Liver (tissue), 9 donors: ENCODE data around the gene PRR36. TPM values are rescaled to one million over a fixed set of nuclear protein-coding genes. Genes with fewer than 3 reads are reported as not detected.

Experiments
- DNase-seq: peaks from one replicate; pipeline ENCODE4 v3.0.0-alpha.2; 2017; ENCODE audit warnings: low spot score
- H3K27ac ChIP-seq, 2 donors: one replicate each; pipeline ENCODE4 v1.7.0; 2013; ENCODE audit warnings: inconsistent platforms in 2 of 2, low read length in 2 of 2, control low read depth in 1 of 2, low read depth in 1 of 2, mild to moderate bottlenecking in 1 of 2
- H3K27me3 ChIP-seq, 4 donors: one replicate each; pipeline versions ENCODE4 v1.6.1 to v1.7.0; 2013; ENCODE audit warnings: low read length in 3 of 4, inconsistent platforms in 1 of 4, mild to moderate bottlenecking in 1 of 4, moderate library complexity in 1 of 4; ENCODE audit not compliant: control insufficient read depth in 4 of 4, insufficient read depth in 4 of 4
- H3K36me3 ChIP-seq, 4 donors: one replicate each; pipeline versions ENCODE4 v1.6.1 to v1.7.0; 2013; ENCODE audit warnings: low read length in 3 of 4, mild to moderate bottlenecking in 3 of 4, low read depth in 1 of 4, moderate library complexity in 1 of 4; ENCODE audit not compliant: control insufficient read depth in 4 of 4, insufficient read depth in 3 of 4
- H3K4me1 ChIP-seq, 4 donors: one replicate each; pipeline versions ENCODE4 v1.6.1 to v1.7.0; 2013; ENCODE audit warnings: low read length in 3 of 4, mild to moderate bottlenecking in 3 of 4, moderate library complexity in 1 of 4; ENCODE audit not compliant: control insufficient read depth in 4 of 4, insufficient read depth in 4 of 4
- H3K4me3 ChIP-seq, 3 donors: one replicate each; pipeline versions ENCODE4 v1.6.1 to v1.7.0; 2013; ENCODE audit warnings: low read length in 3 of 3, control low read depth in 1 of 3, low read depth in 1 of 3, mild to moderate bottlenecking in 1 of 3
- H3K9ac ChIP-seq, 2 donors: one replicate each; pipeline ENCODE4 v1.7.0; 2013; ENCODE audit warnings: low read length in 2 of 2, mild to moderate bottlenecking in 2 of 2, moderate library complexity in 2 of 2, control low read depth in 1 of 2, low read depth in 1 of 2
- H3K9me3 ChIP-seq, 4 donors: one replicate each; pipeline versions ENCODE4 v1.6.1 to v1.7.0; 2013; ENCODE audit warnings: low read length in 3 of 4; ENCODE audit not compliant: control insufficient read depth in 4 of 4
- ATF3 ChIP-seq: IDR thresholded peaks from 2 replicates; pipeline ENCODE4 v1.6.1; 2016; ENCODE audit warnings: antibody characterized with exemption
- CTCF ChIP-seq: fragments of 150-350 bp; IDR thresholded peaks from 2 replicates; pipeline ENCODE4 v1.5.1; 2017; ENCODE audit warnings: improper control_type of control experiment, low read depth, low read length; ENCODE audit not compliant: missing input control
- FOXA1 ChIP-seq: IDR thresholded peaks from 2 replicates; pipeline ENCODE4 v1.6.1; 2016; ENCODE audit warnings: antibody characterized with exemption
- FOXA2 ChIP-seq: IDR thresholded peaks from 2 replicates; pipeline ENCODE4 v1.6.1; 2016; ENCODE audit warnings: antibody characterized with exemption
- HNF4A ChIP-seq, 2 donors: conservative IDR thresholded peaks; 2 replicates each; pipeline ENCODE4 v1.6.1; 2016; ENCODE audit warnings: antibody characterized with exemption in 2 of 2, mild to moderate bottlenecking in 2 of 2
- JUND ChIP-seq, 2 donors: IDR thresholded peaks; 2 replicates each; pipeline ENCODE4 v1.6.1; 2016; ENCODE audit warnings: antibody characterized with exemption in 2 of 2
- NR2F2 ChIP-seq: IDR thresholded peaks from 2 replicates; pipeline ENCODE4 v1.6.1; 2016; ENCODE audit warnings: antibody characterized with exemption
- RAD21 ChIP-seq, 2 donors: IDR thresholded peaks; 2 replicates each; pipeline ENCODE4 v1.6.1; 2016; ENCODE audit warnings: antibody characterized with exemption in 2 of 2, mild to moderate bottlenecking in 2 of 2
- REST ChIP-seq: IDR thresholded peaks from 2 replicates; pipeline ENCODE4 v1.6.1; 2016; ENCODE audit warnings: antibody characterized with exemption, mild to moderate bottlenecking
- RXRA ChIP-seq, 2 donors: IDR thresholded peaks; 2 replicates each; pipeline ENCODE4 v1.6.1; 2017 to 2018; ENCODE audit warnings: antibody characterized with exemption in 2 of 2, mild to moderate bottlenecking in 1 of 2
- SP1 ChIP-seq: IDR thresholded peaks from 2 replicates; pipeline ENCODE4 v1.6.1; 2018; ENCODE audit warnings: antibody characterized with exemption, mild to moderate bottlenecking
- TAF1 ChIP-seq: conservative IDR thresholded peaks from 2 replicates; pipeline ENCODE4 v1.6.1; 2016; ENCODE audit warnings: antibody characterized with exemption, mild to moderate bottlenecking
- YY1 ChIP-seq: IDR thresholded peaks from 2 replicates; pipeline ENCODE4 v1.6.1; 2016; ENCODE audit warnings: antibody characterized with exemption, mild to moderate bottlenecking
- ZBTB33 ChIP-seq: IDR thresholded peaks from 2 replicates; pipeline ENCODE4 v1.6.1; 2016; ENCODE audit warnings: antibody characterized with exemption
- WGBS: extraction: QIAGEN DNeasy Blood & Tissue Kit; methylation state at CpG from one replicate; pipeline ENCODE4 v1.1.7; 2013; 5-methylcytosine and 5-hydroxymethylcytosine counted together
- polyA plus RNA-seq, 2 donors: library from polyadenylated mRNA; stranded (reverse) in 1 of 2; unstranded in 1 of 2; fragments of 200-250 nt in 1 of 2; fragments of >200 nt in 1 of 2; fragmentation: Nextera tagmentation in 1 of 2; extraction: Ambion mirVana in 1 of 2; gene quantifications; one replicate each; pipeline versions ENCODE4 v1.2.1 to v1.2.3, GENCODE V29; 2013 to 2015
- total RNA-seq, 2 donors: library from RNA; depleted of rRNA; stranded (reverse); fragments of >200 nt; gene quantifications; one replicate each; pipeline ENCODE4 v1.2.3, GENCODE V29; 2014
- donor health status: healthy.
- donor health status: healthy.
- donor health status: healthy.
- donor health status: healthy.
- donor health status: healthy.

Gene PRR36
- total and polyA plus RNA-seq, 4 donors, result 0.02 to 0.03 TPM; not detected in 2

- WGBS, result 28% methylated on average over 21 of the region's 21 CpGs
- H3K36me3 ChIP-seq, result peaks cover 0 to 1% (median 0%) of the 10 kb centered on the region in 4 donors
- H3K27me3 ChIP-seq, result peaks cover 0 to 5% (median 3%) of the 10 kb centered on the region in 4 donors
- no peak for TF ChIP-seq REST
- no peak for TF ChIP-seq RAD21 (IDR thresholded peaks at IDR 0.05)
- TF ChIP-seq FOXA2, result no peak
- no peak for TF ChIP-seq RXRA (IDR thresholded peaks at IDR 0.05)
- no peak for TF ChIP-seq TAF1
- TF ChIP-seq ATF3, result no peak
- no peak for TF ChIP-seq HNF4A (conservative IDR thresholded peaks at IDR 0.05)
- H3K9me3 ChIP-seq, result no peaks in the 10 kb centered on the region
- H3K9ac ChIP-seq, result no peak overlapping the region
- H3K27ac ChIP-seq, result no peak overlapping the region
- DNase-seq, result no peak
- no peak overlapping the region for H3K4me3 ChIP-seq
- peaks cover 9 to 32% (median 12%) of the 10 kb centered on the region in 4 donors for H3K4me1 ChIP-seq
These were observed 5.9 kb downstream of the PRR36 start for GRCh38 chr19:7868326-7868670.

GRCh38 chr19:7867092-7867844 lies 6.9 kb downstream of the PRR36 start:
- H3K27ac ChIP-seq, result no peak overlapping the region
- H3K27me3 ChIP-seq, result no peaks in the 10 kb centered on the region
- H3K4me3 ChIP-seq, result no peak overlapping the region
- H3K9me3 ChIP-seq, result no peaks in the 10 kb centered on the region
- WGBS, result 88% methylated on average over 9 of the region's 9 CpGs
- no peak for TF ChIP-seq HNF4A (conservative IDR thresholded peaks at IDR 0.05)
- TF ChIP-seq RXRA (IDR thresholded peaks at IDR 0.05), result no peak
- no peak for TF ChIP-seq FOXA2
- TF ChIP-seq FOXA1, result no peak
- TF ChIP-seq NR2F2, result no peak
- no peak for TF ChIP-seq CTCF
- H3K36me3 ChIP-seq, result peaks cover 0 to 1% (median 0%) of the 10 kb centered on the region in 4 donors
- no peak for DNase-seq
- no peak overlapping the region for H3K9ac ChIP-seq
- H3K4me1 ChIP-seq, result peaks cover 9 to 31% (median 12%) of the 10 kb centered on the region in 4 donors

GRCh38 chr19:7866399-7867091 lies 7.6 kb downstream of the PRR36 start:
- Histone ChIP-seq H3K36me3 (peaks cover 0 to 1% (median 0%) of the 10 kb centered on the region in 4 donors), H3K4me1 (peaks cover 9 to 32% (median 13%) of the 10 kb centered on the region in 4 donors), H3K9me3 (no peaks in the 10 kb centered on the region), H3K27me3 (no peaks in the 10 kb centered on the region), H3K9ac (no peak overlapping the region), H3K27ac (no peak overlapping the region), H3K4me3 (no peak overlapping the region)
- DNase-seq, result no peak
- 76% methylated on average over 12 of the region's 12 CpGs for whole genome bisulfite sequencing
- TF ChIP-seq FOXA2 (no peak), NR2F2 (no peak), SP1 (no peak), ZBTB33 (no peak), REST (no peak), FOXA1 (no peak), RAD21 (IDR thresholded peaks at IDR 0.05) (no peak), YY1 (no peak), JUND (IDR thresholded peaks at IDR 0.05) (no peak)
